Kidney epithelial cell (primary cell): ENCODE results near the gene MYL3. TPM values are rescaled to one million over a fixed set of nuclear protein-coding genes. Genes with fewer than 3 reads are reported as not detected.

Experiments used
- DNase-seq: peaks from one replicate; pipeline ENCODE4 v3.0.0-alpha.2; 2010; ENCODE audit warnings: low read depth
- H3K27me3 ChIP-seq: 2 replicates; pipeline ENCODE4 v1.6.0; 2011; ENCODE audit warnings: low read length; ENCODE audit not compliant: control insufficient read depth, insufficient read depth
- H3K36me3 ChIP-seq: 2 replicates; pipeline ENCODE4 v1.5.1; 2011; ENCODE audit warnings: low read length; ENCODE audit not compliant: control insufficient read depth, insufficient read depth
- H3K4me3 ChIP-seq: 2 replicates; pipeline ENCODE4 v1.5.1; 2011; ENCODE audit warnings: low read depth, mild to moderate bottlenecking, control low read depth, low read length
- CTCF ChIP-seq: IDR thresholded peaks from 2 replicates; pipeline ENCODE4 v1.5.1; 2011; ENCODE audit warnings: mild to moderate bottlenecking, moderate library complexity, low read length, control low read depth, inconsistent platforms; ENCODE audit not compliant: insufficient read depth, poor library complexity, severe bottlenecking
- total RNA-seq: library from RNA; depleted of rRNA; stranded (reverse); fragments of >200 nt; gene quantifications from 2 replicates; pipeline ENCODE4 v1.2.3, GENCODE V29; 2015

Gene MYL3
- total RNA-seq, 1 donor from 2014 or later: 0.54 TPM

- Histone ChIP-seq H3K27me3 (peaks cover 3% of the 10 kb centered on the region), H3K36me3 (no peaks in the 10 kb centered on the region), H3K4me3 (peak overlapping the region; percentile 43)
- TF ChIP-seq CTCF: no peak
- no peak for DNase-seq
Observed at GRCh38 chr3:46845397-46845859, 17.8 kb downstream of the MYL3 start.

- H3K27me3 ChIP-seq: peaks cover 3% of the 10 kb centered on the region
- H3K36me3 ChIP-seq: no peaks in the 10 kb centered on the region
- no peak for TF ChIP-seq CTCF
- no peak overlapping the region for H3K4me3 ChIP-seq
- no peak for DNase-seq
Observed at GRCh38 chr3:46844881-46845312, 18.3 kb downstream of the MYL3 start.

GRCh38 chr3:46844397-46844796, 18.8 kb downstream of the MYL3 start:
- Histone ChIP-seq H3K36me3 (no peaks in the 10 kb centered on the region), H3K27me3 (peaks cover 3% of the 10 kb centered on the region), H3K4me3 (no peak overlapping the region)
- no peak for DNase-seq
- no peak for TF ChIP-seq CTCF

- Histone ChIP-seq H3K4me3 (no peak overlapping the region), H3K27me3 (peaks cover 3% of the 10 kb centered on the region), H3K36me3 (no peaks in the 10 kb centered on the region)
- no peak for DNase-seq
- TF ChIP-seq CTCF: no peak
Observed at GRCh38 chr3:46843508-46843907, 19.7 kb downstream of the MYL3 start.

GRCh38 chr3:46840491-46840890, 22.8 kb downstream of the MYL3 start:
- H3K27me3 ChIP-seq: peaks cover 3% of the 10 kb centered on the region
- TF ChIP-seq CTCF: no peak
- H3K4me3 ChIP-seq: no peak overlapping the region
- H3K36me3 ChIP-seq: no peaks in the 10 kb centered on the region
- no peak for DNase-seq

- TF ChIP-seq CTCF: no peak
- DNase-seq: no peak
- no peak overlapping the region for H3K4me3 ChIP-seq
- H3K36me3 ChIP-seq: no peaks in the 10 kb centered on the region
- no peaks in the 10 kb centered on the region for H3K27me3 ChIP-seq
Observed at GRCh38 chr3:46838301-46838700, 24.9 kb downstream of the MYL3 start.
